ENCODE data around the gene MPV17. TPM values are rescaled to one million over a fixed set of nuclear protein-coding genes. Genes with fewer than 3 reads are reported as not detected.
"Not testable (repeated sequence)": the region's sequence is repeated elsewhere in the genome, so short reads cannot be mapped to it uniquely, and the experiment has no call there.

Gene MPV17
- total and polyA plus RNA-seq, 12 donors = 96.8 to 568 (median 165) TPM

DNA sequence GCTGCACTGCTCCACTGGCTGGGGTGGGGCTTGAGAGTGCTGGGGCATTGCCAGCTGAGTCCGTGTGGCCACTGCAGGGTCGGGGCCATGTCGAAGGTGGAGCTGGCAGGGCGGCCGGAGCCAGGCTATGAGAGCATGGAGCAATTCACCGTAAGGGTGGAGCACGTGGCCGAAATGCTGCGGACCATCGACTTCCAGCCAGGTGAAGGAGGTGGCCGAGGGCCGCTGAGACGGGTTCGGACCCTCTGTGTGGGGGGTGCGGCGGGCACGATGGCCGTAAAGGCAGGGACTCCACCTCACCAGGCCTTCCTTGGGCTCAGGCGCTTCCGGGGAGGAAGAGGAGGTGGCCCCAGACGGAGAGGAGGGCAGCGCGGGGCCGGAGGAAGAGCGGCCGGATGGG, 16.8 kb downstream of the MPV17 start:
- H3K4me1 ChIP-seq (replicated peaks in 1 of 2) = peaks cover 10 to 21% of the 10 kb centered on the region in 2 donors
- intact Hi-C loops (cut with DNase I) = loop anchor here in 1 of 2 donors (10.0 kb wide), 1 partner anchor 61 kb away; no protein-coding TSS in a partner anchor
- H3K4me3 ChIP-seq = no peak overlapping the region
- no peak for TF ChIP-seq POLR2A (IDR thresholded peaks at IDR 0.05)
- TF ChIP-seq, protein P1, sequence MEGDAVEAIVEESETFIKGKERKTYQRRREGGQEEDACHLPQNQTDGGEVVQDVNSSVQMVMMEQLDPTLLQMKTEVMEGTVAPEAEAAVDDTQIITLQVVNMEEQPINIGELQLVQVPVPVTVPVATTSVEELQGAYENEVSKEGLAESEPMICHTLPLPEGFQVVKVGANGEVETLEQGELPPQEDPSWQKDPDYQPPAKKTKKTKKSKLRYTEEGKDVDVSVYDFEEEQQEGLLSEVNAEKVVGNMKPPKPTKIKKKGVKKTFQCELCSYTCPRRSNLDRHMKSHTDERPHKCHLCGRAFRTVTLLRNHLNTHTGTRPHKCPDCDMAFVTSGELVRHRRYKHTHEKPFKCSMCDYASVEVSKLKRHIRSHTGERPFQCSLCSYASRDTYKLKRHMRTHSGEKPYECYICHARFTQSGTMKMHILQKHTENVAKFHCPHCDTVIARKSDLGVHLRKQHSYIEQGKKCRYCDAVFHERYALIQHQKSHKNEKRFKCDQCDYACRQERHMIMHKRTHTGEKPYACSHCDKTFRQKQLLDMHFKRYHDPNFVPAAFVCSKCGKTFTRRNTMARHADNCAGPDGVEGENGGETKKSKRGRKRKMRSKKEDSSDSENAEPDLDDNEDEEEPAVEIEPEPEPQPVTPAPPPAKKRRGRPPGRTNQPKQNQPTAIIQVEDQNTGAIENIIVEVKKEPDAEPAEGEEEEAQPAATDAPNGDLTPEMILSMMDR (IDR thresholded peaks at IDR 0.05) = no peak
- peaks cover 0 to 6% of the 10 kb centered on the region in 2 donors for H3K36me3 ChIP-seq (replicated peaks in 1 of 2)
- H3K27ac ChIP-seq = no peak overlapping the region
- DNase-seq = no peak
- 29 to 62% (median 42%) methylated on average over 15 to 26 of the region's 26 CpGs for WGBS, 4 donors
- no peaks in the 10 kb centered on the region for H3K9me3 ChIP-seq (replicated peaks in 1 of 3)
- H3K27me3 ChIP-seq = peaks cover 19% of the 10 kb centered on the region

DNA sequence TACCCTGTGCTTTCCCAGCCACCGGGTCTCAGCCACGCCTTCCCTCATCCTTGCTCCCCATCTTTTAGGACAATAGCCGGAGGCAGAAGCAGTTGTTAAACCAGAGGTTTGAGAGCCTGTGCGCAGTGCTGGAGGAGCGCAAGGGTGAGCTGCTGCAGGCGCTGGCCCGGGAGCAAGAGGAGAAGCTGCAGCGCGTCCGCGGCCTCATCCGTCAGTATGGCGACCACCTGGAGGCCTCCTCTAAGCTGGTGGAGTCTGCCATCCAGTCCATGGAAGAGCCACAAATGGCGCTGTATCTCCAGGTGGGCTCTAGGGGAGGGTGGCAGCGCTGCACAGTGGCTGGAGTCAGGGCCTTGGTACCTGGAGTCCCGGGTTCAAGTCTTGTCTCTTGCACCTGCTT, 17.4 kb downstream of the MPV17 start:
- Histone ChIP-seq H3K27me3 (peaks cover 19% of the 10 kb centered on the region), H3K9me3 (replicated peaks in 1 of 3) (no peaks in the 10 kb centered on the region), H3K36me3 (replicated peaks in 1 of 2) (peaks cover 0 to 6% of the 10 kb centered on the region in 2 donors), H3K27ac (no peak overlapping the region), H3K4me1 (replicated peaks in 1 of 2) (peaks cover 10 to 21% of the 10 kb centered on the region in 2 donors), H3K4me3 (no peak overlapping the region)
- 90 to 98% (median 93%) methylated on average over 13 to 16 of the region's 16 CpGs for WGBS, 4 donors
- DNase-seq = no peak
- TF ChIP-seq, protein P1 (IDR thresholded peaks at IDR 0.05) = no peak
- TF ChIP-seq POLR2A (IDR thresholded peaks at IDR 0.05) = no peak
- intact Hi-C loops (cut with DNase I) = loop anchor here in 1 of 2 donors (10.0 kb wide), 1 partner anchor 61 kb away; no protein-coding TSS in a partner anchor

DNA sequence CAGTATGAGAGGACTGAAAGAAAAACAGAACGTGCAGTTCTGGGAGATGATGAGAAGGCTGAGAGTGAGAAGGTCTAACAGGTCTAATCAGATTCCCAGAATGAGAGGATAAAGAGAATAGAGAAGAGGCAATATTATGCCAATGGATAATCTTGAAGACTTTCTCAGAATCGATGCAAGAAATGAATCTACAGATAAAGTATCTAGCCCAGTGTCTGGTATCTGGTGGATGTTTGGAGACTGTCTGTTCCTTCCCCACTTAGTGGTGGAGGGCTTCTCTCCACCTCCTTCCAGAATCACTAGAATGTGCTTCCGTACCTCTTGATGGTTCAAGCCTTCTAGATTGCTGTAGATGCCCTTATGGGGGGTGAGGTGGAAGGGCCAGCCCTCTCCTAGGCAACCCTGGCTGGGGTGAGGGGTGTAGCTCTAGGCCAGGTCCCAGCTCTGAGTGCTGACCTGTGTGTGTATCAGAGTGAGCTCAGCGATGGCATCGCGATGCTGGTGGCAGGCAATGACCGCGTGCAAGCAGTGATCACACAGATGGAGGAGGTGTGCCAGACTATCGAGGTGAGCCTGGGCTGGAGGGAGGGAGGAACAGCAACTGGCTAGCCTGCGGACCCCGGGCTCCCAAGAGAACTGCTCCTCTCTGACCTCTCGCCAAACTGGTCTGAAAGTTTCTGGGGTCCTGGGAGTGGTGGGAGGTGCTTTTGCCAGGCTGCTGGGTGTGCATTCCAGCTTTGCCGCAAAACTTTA, 18.2 kb downstream of the MPV17 start:
- Histone ChIP-seq H3K4me3 (no peak overlapping the region), H3K27ac (no peak overlapping the region), H3K27me3 (peaks cover 19% of the 10 kb centered on the region), H3K36me3 (replicated peaks in 1 of 2) (peaks cover 0 to 4% of the 10 kb centered on the region in 2 donors), H3K9me3 (replicated peaks in 1 of 3) (no peaks in the 10 kb centered on the region), H3K4me1 (replicated peaks in 1 of 2) (peaks cover 10 to 21% of the 10 kb centered on the region in 2 donors)
- intact Hi-C loops (cut with DNase I) = loop anchor here in 1 of 2 donors (5.0 to 10.0 kb wide), 2 partner anchors 60 to 207 kb away; no protein-coding TSS in a partner anchor
- WGBS, 4 donors = 87 to 89% (median 89%) methylated on average over 10 to 13 of the region's 13 CpGs
- TF ChIP-seq POLR2A (IDR thresholded peaks at IDR 0.05) = no peak
- TF ChIP-seq, protein P1 (IDR thresholded peaks at IDR 0.05) = no peak
- DNase-seq = no peak

DNA sequence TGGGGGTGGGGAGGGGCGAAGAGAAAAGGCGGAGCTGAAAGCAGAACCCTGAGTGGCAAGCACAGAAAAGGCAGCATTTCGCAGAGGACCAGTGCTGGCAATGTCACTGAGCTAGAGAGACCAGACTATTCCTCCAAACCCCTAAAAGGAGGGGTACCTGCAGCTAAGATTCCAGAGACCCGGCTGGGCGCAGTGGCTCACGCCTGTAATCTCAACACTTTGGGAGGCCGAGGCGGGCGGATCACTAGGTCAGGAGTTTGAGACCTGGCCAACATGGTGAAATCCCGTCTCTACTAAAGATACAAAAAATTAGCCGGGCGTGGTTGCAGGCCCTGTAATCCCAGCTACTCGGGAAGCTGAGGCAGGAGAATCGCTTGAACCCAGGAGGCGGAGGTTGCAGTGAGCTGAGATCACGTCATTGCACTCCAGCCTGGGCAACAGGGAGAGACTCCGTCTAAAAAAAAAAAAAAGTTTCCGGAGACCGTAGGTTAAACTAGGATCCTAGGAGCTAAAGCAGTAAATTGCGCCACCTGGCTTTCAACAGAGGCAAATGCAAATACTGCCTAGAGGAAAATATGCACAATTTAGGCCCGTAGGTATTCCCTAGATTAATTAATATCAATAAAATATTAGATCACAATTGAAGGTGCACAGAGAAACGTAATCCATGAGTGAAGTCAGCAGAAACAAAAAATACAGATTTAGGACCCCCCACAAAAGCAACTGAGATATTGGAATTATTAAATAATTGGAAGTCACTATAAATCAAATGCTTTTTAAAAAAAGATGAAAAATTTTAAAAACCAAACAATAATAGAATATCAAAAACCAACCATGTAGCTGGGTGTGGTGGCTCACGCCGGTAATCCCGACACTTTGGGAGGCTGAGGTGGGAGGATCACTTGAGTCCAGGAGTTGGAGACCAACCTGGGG, 19.5 kb downstream of the MPV17 start:
- H3K4me1 ChIP-seq (replicated peaks in 1 of 2) = peaks cover 10 to 18% of the 10 kb centered on the region in 2 donors
- intact Hi-C loops (cut with DNase I) = loop anchor here in 1 of 2 donors (5.0 to 10.0 kb wide), 2 partner anchors 59 to 206 kb away; no protein-coding TSS in a partner anchor
- TF ChIP-seq POLR2A (IDR thresholded peaks at IDR 0.05) = peak in 1 of 2 donors; percentile 11
- TF ChIP-seq, protein P1 (IDR thresholded peaks at IDR 0.05) = peak; percentile 85 to 98 (median 92)
- H3K4me3 ChIP-seq = peak overlapping the region in 1 of 4 donors; percentile 50
- no peaks in the 10 kb centered on the region for H3K36me3 ChIP-seq (replicated peaks in 1 of 2)
- H3K27ac ChIP-seq = peak overlapping the region in 3 of 5 donors; percentile 27 to 60 (median 30)
- WGBS, 4 donors = 13 to 20% (median 17%) methylated on average over 24 to 25 of the region's 25 CpGs
- H3K27me3 ChIP-seq = peaks cover 19% of the 10 kb centered on the region
- peak; percentile 60 to 82 (median 72) for DNase-seq
- no peaks in the 10 kb centered on the region for H3K9me3 ChIP-seq (replicated peaks in 1 of 3)

DNA sequence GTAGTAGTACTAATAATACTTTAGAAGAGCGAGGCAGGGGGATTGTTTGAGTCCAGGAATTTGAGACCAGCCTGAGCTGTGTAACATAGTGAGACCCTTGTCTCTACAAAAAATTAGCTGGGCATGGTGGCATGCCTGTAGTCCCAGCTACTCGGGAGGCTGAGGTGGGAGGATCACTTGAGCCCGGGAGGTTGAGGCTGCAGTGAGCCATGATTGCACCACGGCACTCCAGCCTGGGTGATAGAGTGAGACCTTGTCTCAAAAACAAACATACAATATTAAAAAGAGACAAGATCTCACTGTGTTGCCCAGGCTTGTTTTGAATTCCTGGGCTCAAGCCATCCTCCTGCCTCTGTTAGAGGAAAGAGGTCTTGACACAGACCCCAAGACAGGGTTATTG, 22.3 kb downstream of the MPV17 start:
- H3K27me3 ChIP-seq; H3K9me3 ChIP-seq (replicated peaks in 1 of 3); H3K27ac ChIP-seq; H3K4me3 ChIP-seq; DNase-seq; H3K36me3 ChIP-seq (replicated peaks in 1 of 2); H3K4me1 ChIP-seq (replicated peaks in 1 of 2): not testable (repeated sequence)
- 80 to 91% (median 86%) methylated on average over 4 of the region's 4 CpGs for WGBS, 4 donors
- intact Hi-C loops (cut with DNase I) = loop anchor here in 1 of 2 donors (5.0 to 10.0 kb wide), 2 partner anchors 56 to 203 kb away; no protein-coding TSS in a partner anchor

Measured in adrenal gland (tissue), 12 donors.